H1 (cell line): ENCODE measurements around the gene SAXO1. TPM values are rescaled to one million over a fixed set of nuclear protein-coding genes. Genes with fewer than 3 reads are reported as not detected.

Experiments
- CTCF ChIA-PET: fragments of 300-600 bp; sonication (Branson Sonifier 250); formaldehyde crosslinking; loops from one replicate; lab custom pipeline; 2021; ENCODE audit not compliant: partially characterized antibody; lab: Charles Lee
- POLR2A ChIA-PET: fragments of 300-600 bp; sonication (Branson Sonifier 250); formaldehyde crosslinking; loops from one replicate; lab custom pipeline; 2021; ENCODE audit warnings: inconsistent platforms; ENCODE audit not compliant: partially characterized antibody; lab: Charles Lee
- DNase-seq, 2 experiments: peaks; one replicate each; pipeline versions ENCODE4 v3.0.0 to v3.0.0-alpha.2; 2010 to 2022; ENCODE audit warnings: low spot score in 2 of 2, low read depth in 1 of 2, mixed read lengths in 1 of 2
- FAIRE-seq: peaks from 2 replicates; lab custom pipeline; 2011; peaks lifted over from hg19 to GRCh38; lab: Jason Lieb, UNC
- H2AFZ ChIP-seq: 2 replicates; pipeline ENCODE4 v1.8.1; 2012; ENCODE audit warnings: low read length, inconsistent platforms
- H2AK5ac ChIP-seq: 2 replicates; pipeline ENCODE4 v1.6.1; 2013; ENCODE audit warnings: low read depth, low read length
- H2BK120ac ChIP-seq: replicated peaks from 2 replicates; pipeline ENCODE3; 2013; ENCODE audit warnings: low read depth, low read length, inconsistent platforms
- H2BK12ac ChIP-seq: 2 replicates; pipeline ENCODE4 v1.6.1; 2013; ENCODE audit warnings: low read depth, low read length
- H2BK15ac ChIP-seq: 2 replicates; pipeline ENCODE4 v1.6.1; 2013; ENCODE audit warnings: low read length
- H2BK20ac ChIP-seq: 2 replicates; pipeline ENCODE4 v1.6.1; 2013; ENCODE audit warnings: low read length
- H2BK5ac ChIP-seq: 2 replicates; pipeline ENCODE4 v1.6.1; 2013; ENCODE audit warnings: low read depth, low read length
- H3K14ac ChIP-seq: 2 replicates; pipeline ENCODE4 v1.6.1; 2013; ENCODE audit warnings: inconsistent platforms; ENCODE audit not compliant: insufficient read length
- H3K18ac ChIP-seq: 2 replicates; pipeline ENCODE4 v1.6.1; 2013; ENCODE audit warnings: low read length; ENCODE audit errors: extremely low read depth
- H3K23ac ChIP-seq: 2 replicates; pipeline ENCODE4 v1.6.1; 2013; ENCODE audit warnings: inconsistent platforms; ENCODE audit not compliant: insufficient read length
- H3K23me2 ChIP-seq: 2 replicates; pipeline ENCODE4 v1.6.1; 2013; ENCODE audit warnings: low read depth, low read length
- H3K27ac ChIP-seq: 2 replicates; pipeline ENCODE4 v1.6.1; 2011; ENCODE audit warnings: low read depth, low read length, inconsistent platforms
- H3K27me3 ChIP-seq, 4 experiments: replicated peaks in 1 of 4; 1 replicate in 1 of 4; 2 replicates in 3 of 4; pipeline versions ENCODE4 v1.6.1 to v1.8.1; 2011 to 2013; ENCODE audit warnings: low read length in 3 of 4, mild to moderate bottlenecking in 3 of 4, inconsistent platforms in 2 of 4, mixed read lengths in 2 of 4, moderate library complexity in 1 of 4; ENCODE audit not compliant: control insufficient read depth in 3 of 4, insufficient read depth in 3 of 4; ENCODE audit errors: extremely low read depth in 1 of 4
- H3K36me3 ChIP-seq, 4 experiments: 2 replicates each; pipeline versions ENCODE4 v1.6.1 to v1.8.1; 2011 to 2013; ENCODE audit warnings: mild to moderate bottlenecking in 4 of 4, low read length in 3 of 4, moderate library complexity in 2 of 4, control low read depth in 1 of 4, inconsistent platforms in 1 of 4; ENCODE audit not compliant: insufficient read depth in 4 of 4, control insufficient read depth in 2 of 4
- H3K4ac ChIP-seq: replicated peaks from 2 replicates; pipeline ENCODE3; 2013; ENCODE audit warnings: low read length, low read depth, mixed read lengths, inconsistent platforms; ENCODE audit not compliant: insufficient read length
- H3K4me1 ChIP-seq, 4 experiments: replicated peaks in 1 of 4; 1 replicate in 1 of 4; 2 replicates in 3 of 4; pipeline versions ENCODE4 v1.6.1 to v1.8.1; 2011 to 2013; ENCODE audit warnings: low read length in 3 of 4, inconsistent platforms in 2 of 4, mixed read lengths in 1 of 4; ENCODE audit not compliant: insufficient read depth in 4 of 4, control insufficient read depth in 3 of 4
- H3K4me2 ChIP-seq, 2 experiments: 2 replicates each; pipeline versions ENCODE4 v1.6.1 to v1.8.1; 2011 to 2013; ENCODE audit warnings: low read depth in 2 of 2, low read length in 2 of 2, control low read depth in 1 of 2, inconsistent platforms in 1 of 2, mild to moderate bottlenecking in 1 of 2; ENCODE audit not compliant: insufficient read depth in 1 of 2
- H3K4me3 ChIP-seq, 4 experiments: fragments of 200-600, 300-600 bp in 1 of 4; sonication (generic), shearing (Covaris generic), sonication (Bioruptor Twin) in 1 of 4; 2 replicates each; pipeline versions ENCODE4 v1.5.1 to v1.8.1; 2011 to 2016; ENCODE audit warnings: low read length in 4 of 4, low read depth in 3 of 4, control low read depth in 2 of 4, inconsistent platforms in 2 of 4, mild to moderate bottlenecking in 2 of 4, mixed read lengths in 1 of 4, moderate library complexity in 1 of 4; ENCODE audit not compliant: insufficient read depth in 2 of 4; ENCODE audit errors: extremely low read depth in 1 of 4
- H3K56ac ChIP-seq: replicated peaks from 2 replicates; pipeline ENCODE3; 2013; ENCODE audit warnings: low read depth, mild to moderate bottlenecking, mixed read lengths, low read length, inconsistent platforms; ENCODE audit not compliant: insufficient read length
- H3K79me1 ChIP-seq: 2 replicates; pipeline ENCODE4 v1.6.1; 2013; ENCODE audit warnings: low read depth, low read length, control low read depth
- H3K79me2 ChIP-seq, 2 experiments: 2 replicates each; pipeline versions ENCODE4 v1.6.1 to v1.8.1; 2012 to 2013; ENCODE audit warnings: low read length in 2 of 2, mild to moderate bottlenecking in 2 of 2, inconsistent platforms in 1 of 2; ENCODE audit not compliant: insufficient read depth in 2 of 2, control insufficient read depth in 1 of 2
- H3K9ac ChIP-seq, 4 experiments: replicated peaks in 1 of 4; 1 replicate in 1 of 4; 2 replicates in 3 of 4; pipeline versions ENCODE4 v1.6.1 to v1.8.1; 2011 to 2013; ENCODE audit warnings: low read depth in 3 of 4, low read length in 3 of 4, control low read depth in 2 of 4, mild to moderate bottlenecking in 2 of 4, moderate library complexity in 2 of 4, inconsistent platforms in 1 of 4; ENCODE audit errors: extremely low read depth in 1 of 4
- H3K9me3 ChIP-seq, 2 experiments: 2 replicates each; pipeline versions ENCODE4 v1.6.1 to v1.8.1; 2012 to 2013; ENCODE audit warnings: mild to moderate bottlenecking in 2 of 2, moderate library complexity in 2 of 2, control low read depth in 1 of 2, inconsistent platforms in 1 of 2, low read depth in 1 of 2, low read length in 1 of 2, mixed read lengths in 1 of 2; ENCODE audit not compliant: insufficient read depth in 2 of 2
- H4K20me1 ChIP-seq, 2 experiments: replicated peaks in 1 of 2; 2 replicates each; pipeline versions ENCODE3 to v1.8.1; 2011 to 2013; ENCODE audit warnings: inconsistent platforms in 2 of 2, low read length in 2 of 2, mild to moderate bottlenecking in 1 of 2; ENCODE audit not compliant: insufficient read depth in 2 of 2, control insufficient read depth in 1 of 2
- H4K5ac ChIP-seq: 2 replicates; pipeline ENCODE4 v1.6.1; 2013; ENCODE audit warnings: low read length, low read depth, mixed read lengths, inconsistent platforms; ENCODE audit not compliant: insufficient read length
- H4K8ac ChIP-seq: 2 replicates; pipeline ENCODE4 v1.8.0; 2013; ENCODE audit warnings: mild to moderate bottlenecking, moderate library complexity, low read length, inconsistent platforms; ENCODE audit not compliant: insufficient read depth; ENCODE audit errors: extremely low read depth
- H4K91ac ChIP-seq: replicated peaks from 2 replicates; pipeline ENCODE3; 2013; ENCODE audit warnings: low read length, mixed read lengths, inconsistent platforms; ENCODE audit not compliant: insufficient read length
- ATF2 ChIP-seq: IDR thresholded peaks from 2 replicates; pipeline ENCODE4 v1.6.1; 2012; ENCODE audit warnings: low read length, inconsistent platforms
- WGBS, 2 experiments: shearing (Covaris generic) in 1 of 2; methylation state at CpG; one replicate each; pipeline versions ENCODE4 v1.1.6 to v1.1.7; 2013 to 2015; ENCODE audit warnings: low lambda C conversion rate in 2 of 2, mixed read lengths in 2 of 2, inconsistent platforms in 1 of 2, low coverage in 1 of 2, missing lambda C conversion rate in 1 of 2; ENCODE audit not compliant: insufficient replicate concordance in 2 of 2, insufficient coverage in 1 of 2, insufficient read length in 1 of 2; ENCODE audit errors: extremely low coverage in 1 of 2, missing lambda C conversion rate in 1 of 2; 5-methylcytosine and 5-hydroxymethylcytosine counted together
- polyA plus RNA-seq, 7 experiments: library from polyadenylated mRNA; depleted of rRNA in 3 of 7; stranded (reverse) in 5 of 7; unstranded in 2 of 7; fragments of >200 nt in 5 of 7; fragments of 200-250 nt in 2 of 7; gene quantifications; 1 replicate in 5 of 7; 2 replicates in 1 of 7; 4 replicates in 1 of 7; pipeline versions ENCODE4 v1.2.1 to v1.2.3, GENCODE V29; 2011 to 2013; ENCODE audit warnings: missing spikeins in 2 of 7, mixed read lengths in 2 of 7
- total RNA-seq: library from RNA; stranded (reverse); fragmentation: NEBNext Ultra II Directional; extraction: Animal tissue kit (Norgen Biotek cat#: 25700); gene quantifications from 2 replicates; pipeline ENCODE4 v1.2.1, GENCODE V29; 2021

The SAXO1 gene
- total and polyA plus RNA-seq, 2 of the 8 experiments (the other 6 are each of a cell fraction or from before 2014, with no cell fraction given) = 0.11 to 0.20 TPM

GRCh38 chr9:18893046-18893445 is 140.0 kb downstream of the SAXO1 start:
- Histone ChIP-seq H4K91ac (no peak overlapping the region), H3K23me2 (no peaks in the 10 kb centered on the region), H2BK20ac (no peak overlapping the region), H3K23ac (no peak overlapping the region), H4K8ac (no peak overlapping the region), H3K4ac (no peak overlapping the region), H3K56ac (no peak overlapping the region), H3K36me3 (no peaks in the 10 kb centered on the region), H2BK15ac (no peak overlapping the region), H3K79me2 (no peaks in the 10 kb centered on the region), H2BK120ac (no peak overlapping the region), H3K9ac (no peak overlapping the region), H3K14ac (no peak overlapping the region), H3K4me1 (no peaks in the 10 kb centered on the region; a peak in 1 of 7 replicates), H3K27me3 (no peaks in the 10 kb centered on the region), H2AK5ac (no peak overlapping the region), H4K20me1 (no peaks in the 10 kb centered on the region), H3K9me3 (peaks cover 13 to 17% of the 10 kb centered on the region in 2 experiments), H3K27ac (no peak overlapping the region), H3K18ac (no peak overlapping the region), H2BK12ac (no peak overlapping the region), H2BK5ac (no peak overlapping the region), H3K79me1 (no peaks in the 10 kb centered on the region), H3K4me2 (no peak overlapping the region), H2AFZ (no peak overlapping the region), H3K4me3 (no peak overlapping the region), H4K5ac (no peak overlapping the region)
- TF ChIP-seq ATF2 = no peak
- DNase-seq (no peak), FAIRE-seq (no peak)
- CTCF ChIA-PET = interaction anchor here (0.7 to 1.6 kb wide), 5 partner anchors 11 to 469 kb away, joined by 3 to 8 read pairs (median 4); no protein-coding TSS in a partner anchor
- WGBS, 2 experiments = 67% methylated on average over 4 of the region's 4 CpGs; no CpG with 5 or more reads in 1 of the 2 experiments
- POLR2A ChIA-PET = no interaction called here
